ENCODE data around the gene KAZN. TPM values are rescaled to one million over a fixed set of nuclear protein-coding genes. Genes with fewer than 3 reads are reported as not detected.

KAZN gene
- total and polyA plus RNA-seq, 12 donors = 1.1 to 6.5 (median 1.9) TPM

- 42 to 52% methylated on average over 21 of the region's 21 CpGs for WGBS, 2 donors
- intact Hi-C loops (cut with DNase I) = loop anchor here in 4 of 10 donors (5.0 to 10.0 kb wide), 3 partner anchors 618 to 628 kb away; no protein-coding TSS in a partner anchor
- ATAC-seq = no peak
These were observed 134.7 kb downstream of the KAZN start for GRCh38 chr1:14733048-14733778.

DNA sequence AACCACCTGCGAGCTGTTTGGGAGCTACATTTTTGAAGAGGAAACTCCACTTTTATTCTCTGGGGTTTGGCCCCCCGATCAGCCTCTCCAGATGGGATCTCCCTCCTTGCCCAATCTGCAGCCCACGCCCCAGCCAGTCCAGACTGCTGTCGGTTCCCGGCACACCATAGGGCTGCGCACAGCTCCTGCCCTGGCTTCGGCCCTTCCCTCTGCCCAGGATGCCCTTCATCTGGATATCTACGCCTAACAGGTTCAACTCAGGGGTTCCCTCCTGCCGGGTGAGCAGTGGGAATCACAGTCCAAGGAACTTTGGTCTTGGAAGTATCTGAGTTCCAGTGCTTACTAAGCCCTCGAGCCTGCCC, 135.3 kb downstream of the KAZN start:
- TF ChIP-seq CTCF (IDR thresholded peaks at IDR 0.05) = no peak
- WGBS, 2 donors = 72 to 80% methylated on average over 10 of the region's 10 CpGs
- H3K27me3 ChIP-seq = peaks cover 0 to 64% (median 41%) of the 10 kb centered on the region in 7 donors
- ATAC-seq (no peak), DNase-seq (no peak)
- peaks cover 0 to 4% (median 0%) of the 10 kb centered on the region in 9 donors for H3K4me1 ChIP-seq
- no peaks in the 10 kb centered on the region for H3K9me3 ChIP-seq
- H3K4me3 ChIP-seq = no peak overlapping the region
- H3K36me3 ChIP-seq = no peaks in the 10 kb centered on the region
- intact Hi-C loops (cut with DNase I) = loop anchor here in 4 of 10 donors (5.0 to 10.0 kb wide), 3 partner anchors 619 to 629 kb away; no protein-coding TSS in a partner anchor
- H3K27ac ChIP-seq = no peak overlapping the region

More at GRCh38 chr1:14733048-14733778, 134.7 kb downstream of the KAZN start:
- TF ChIP-seq CTCF (IDR thresholded peaks at IDR 0.05) = no peak
- Histone ChIP-seq H3K27me3 (peaks cover 0 to 64% (median 35%) of the 10 kb centered on the region in 7 donors), H3K4me1 (peaks cover 0 to 4% (median 0%) of the 10 kb centered on the region in 9 donors), H3K4me3 (no peak overlapping the region), H3K9me3 (no peaks in the 10 kb centered on the region), H3K27ac (no peak overlapping the region), H3K36me3 (no peaks in the 10 kb centered on the region)
- no peak for DNase-seq

GRCh38 chr1:14735841-14736240, 137.4 kb downstream of the KAZN start:
- Histone ChIP-seq H3K36me3 (no peaks in the 10 kb centered on the region), H3K27ac (no peak overlapping the region), H3K27me3 (peaks cover 0 to 85% (median 61%) of the 10 kb centered on the region in 7 donors), H3K4me1 (peaks cover 0 to 4% (median 0%) of the 10 kb centered on the region in 9 donors), H3K9me3 (no peaks in the 10 kb centered on the region), H3K4me3 (no peak overlapping the region)
- no peak for TF ChIP-seq CTCF (IDR thresholded peaks at IDR 0.05)
- DNase-seq = no peak
- no peak for ATAC-seq
- WGBS, 2 donors = 59 to 72% methylated on average over 4 of the region's 4 CpGs
- intact Hi-C loops (cut with DNase I) = loop anchor here in 3 of 10 donors (10.0 kb wide), 2 partner anchors 621 to 631 kb away; no protein-coding TSS in a partner anchor

DNA sequence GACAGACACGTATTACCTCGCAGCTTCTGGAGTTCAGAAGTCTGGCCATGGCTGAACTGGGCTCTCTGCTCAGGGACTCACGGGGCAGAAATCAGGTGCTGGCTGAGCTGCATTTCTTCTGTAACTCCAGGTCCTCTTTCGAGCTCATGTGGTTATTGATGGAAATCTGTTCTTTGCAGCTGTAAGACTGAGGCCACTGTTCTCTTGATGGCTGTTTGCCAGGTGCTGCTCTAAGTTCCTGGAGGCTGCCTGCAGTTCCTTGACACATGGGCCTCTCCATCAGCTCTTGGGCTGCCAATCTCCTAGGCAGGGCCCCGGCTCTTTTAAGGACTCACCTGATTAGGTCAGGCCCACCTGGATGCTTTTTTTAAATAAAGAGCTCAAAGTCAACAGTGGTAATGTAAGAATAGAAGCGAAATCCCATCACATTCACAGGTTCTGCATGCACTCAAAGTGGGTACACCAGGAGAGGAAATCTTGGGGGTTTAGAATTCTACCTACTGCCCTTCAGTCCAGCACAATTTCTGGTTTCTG, 139.1 kb downstream of the KAZN start:
- no peaks in the 10 kb centered on the region for H3K36me3 ChIP-seq
- no peaks in the 10 kb centered on the region for H3K9me3 ChIP-seq
- ATAC-seq = no peak
- no peak overlapping the region for H3K4me3 ChIP-seq
- no peak for DNase-seq
- H3K4me1 ChIP-seq = peaks cover 0 to 9% (median 0%) of the 10 kb centered on the region in 9 donors
- WGBS, 2 donors = 70 to 71% methylated on average over 6 of the region's 6 CpGs
- no peak overlapping the region for H3K27ac ChIP-seq
- TF ChIP-seq CTCF (IDR thresholded peaks at IDR 0.05) = no peak
- intact Hi-C loops (cut with DNase I) = loop anchor here in 3 of 10 donors (10.0 kb wide), 2 partner anchors 623 to 633 kb away; no protein-coding TSS in a partner anchor
- peaks cover 0 to 86% (median 73%) of the 10 kb centered on the region in 7 donors for H3K27me3 ChIP-seq
